CD14-positive monocyte (primary cell): ENCODE data around the gene CNTN2. TPM values are rescaled to one million over a fixed set of nuclear protein-coding genes. Genes with fewer than 3 reads are reported as not detected.

Experiments
- DNase-seq, 3 donors: peaks; one replicate each; pipeline ENCODE4 v3.0.0-alpha.2; 2011 to 2022
- H2AFZ ChIP-seq: 2 replicates; pipeline ENCODE4 v1.6.0; 2012; ENCODE audit warnings: mild to moderate bottlenecking, low read depth, low read length, inconsistent platforms; ENCODE audit not compliant: insufficient read depth, poor library complexity, severe bottlenecking
- H3K27ac ChIP-seq, 2 donors: 1 replicate in 1 of 2; 2 replicates in 1 of 2; pipeline ENCODE4 v1.5.1; 2012 to 2013; ENCODE audit warnings: low read length in 2 of 2, control low read depth in 1 of 2, inconsistent platforms in 1 of 2, low read depth in 1 of 2, mild to moderate bottlenecking in 1 of 2
- H3K27me3 ChIP-seq, 2 donors: one replicate each; pipeline versions ENCODE4 v1.6.0 to v1.6.1; 2011 to 2013; ENCODE audit warnings: low read length in 2 of 2; ENCODE audit not compliant: control insufficient read depth in 2 of 2, insufficient read depth in 2 of 2
- H3K36me3 ChIP-seq, 2 donors: replicated peaks in 1 of 2; 1 replicate in 1 of 2; 2 replicates in 1 of 2; pipeline versions ENCODE4 v1.5.1 to v1.6.1; 2012 to 2013; ENCODE audit warnings: low read length in 2 of 2, control low read depth in 1 of 2, inconsistent platforms in 1 of 2, mild to moderate bottlenecking in 1 of 2; ENCODE audit not compliant: insufficient read depth in 2 of 2, control insufficient read depth in 1 of 2
- H3K4me1 ChIP-seq, 2 donors: 1 replicate in 1 of 2; 2 replicates in 1 of 2; pipeline versions ENCODE4 v1.5.1 to v1.6.1; 2012 to 2013; ENCODE audit warnings: low read length in 2 of 2, control low read depth in 1 of 2, inconsistent platforms in 1 of 2, mild to moderate bottlenecking in 1 of 2, moderate library complexity in 1 of 2; ENCODE audit not compliant: insufficient read depth in 2 of 2, control insufficient read depth in 1 of 2
- H3K4me2 ChIP-seq: replicated peaks from 2 replicates; pipeline ENCODE3; 2012; ENCODE audit warnings: low read length, moderate library complexity, mild to moderate bottlenecking; ENCODE audit not compliant: poor library complexity, severe bottlenecking; ENCODE audit errors: extremely low read depth
- H3K4me3 ChIP-seq, 3 experiments: fragments of 200-600 bp in 1 of 3; sonication (generic) in 1 of 3; replicated peaks in 1 of 3; 1 replicate in 2 of 3; 2 replicates in 1 of 3; pipeline ENCODE4 v1.5.1; 2011 to 2013; ENCODE audit warnings: low read length in 3 of 3, mild to moderate bottlenecking in 3 of 3, control low read depth in 2 of 3, low read depth in 2 of 3, inconsistent platforms in 1 of 3, moderate library complexity in 1 of 3
- H3K79me2 ChIP-seq: 2 replicates; pipeline ENCODE4 v1.6.0; 2012; ENCODE audit warnings: mild to moderate bottlenecking, control low read depth, inconsistent platforms, low read length, moderate library complexity; ENCODE audit not compliant: insufficient read depth
- H3K9ac ChIP-seq: 2 replicates; pipeline ENCODE4 v1.6.0; 2017; ENCODE audit warnings: low read length, mild to moderate bottlenecking; ENCODE audit not compliant: insufficient read depth, poor library complexity, severe bottlenecking
- H3K9me3 ChIP-seq, 2 donors: replicated peaks in 1 of 2; 1 replicate in 1 of 2; 2 replicates in 1 of 2; pipeline versions ENCODE4 v1.5.1 to v1.6.1; 2012 to 2013; ENCODE audit warnings: low read length in 2 of 2, control low read depth in 1 of 2; ENCODE audit not compliant: control insufficient read depth in 1 of 2, insufficient read depth in 1 of 2
- H4K20me1 ChIP-seq: 2 replicates; pipeline ENCODE4 v1.6.0; 2012; ENCODE audit warnings: mild to moderate bottlenecking, low read length, control low read depth, moderate library complexity; ENCODE audit not compliant: insufficient read depth
- H3K27ac Mint-ChIP-seq, 7 donors: one replicate each; pipeline ENCODE4 v1.8.0; 2020; ENCODE audit warnings: mild to moderate bottlenecking in 7 of 7, mixed read lengths in 7 of 7, moderate library complexity in 6 of 7, inconsistent platforms in 2 of 7
- H3K27me3 Mint-ChIP-seq, 3 donors: one replicate each; pipeline ENCODE4 v1.8.0; 2021 to 2022; ENCODE audit warnings: low read depth in 3 of 3, mild to moderate bottlenecking in 3 of 3, mixed read lengths in 3 of 3, moderate library complexity in 3 of 3, inconsistent platforms in 1 of 3
- H3K36me3 Mint-ChIP-seq, 2 donors: one replicate each; pipeline ENCODE4 v1.8.0; 2020; ENCODE audit warnings: mixed read lengths in 2 of 2, inconsistent platforms in 1 of 2, mild to moderate bottlenecking in 1 of 2
- H3K4me1 Mint-ChIP-seq: one replicate; pipeline ENCODE4 v1.8.0; 2020; ENCODE audit warnings: mild to moderate bottlenecking, mixed read lengths
- H3K4me3 Mint-ChIP-seq, 2 donors: one replicate each; pipeline ENCODE4 v1.8.0; 2020; ENCODE audit warnings: mild to moderate bottlenecking in 2 of 2, mixed read lengths in 2 of 2, moderate library complexity in 1 of 2
- H3K9me3 Mint-ChIP-seq, 7 donors: one replicate each; pipeline ENCODE4 v1.8.0; 2020 to 2022; ENCODE audit warnings: mixed read lengths in 7 of 7, mild to moderate bottlenecking in 6 of 7, moderate library complexity in 6 of 7, inconsistent platforms in 2 of 7
- WGBS: methylation state at CpG from one replicate; pipeline ENCODE4 v1.1.5; 2013; ENCODE audit warnings: missing lambda C conversion rate; ENCODE audit not compliant: insufficient coverage; 5-methylcytosine and 5-hydroxymethylcytosine counted together
- intact Hi-C, 2 donors: fragments of 100-400 bp; cut with micrococcal nuclease; formaldehyde crosslinking; loops; one replicate each; pipeline versions ENCODE4 v1.15.0 to v1.15.1; 2023
- polyA plus RNA-seq, 3 donors: library from polyadenylated mRNA; depleted of rRNA in 1 of 3; unstranded in 2 of 3; stranded (reverse) in 1 of 3; fragments of 300-500 nt in 2 of 3; fragments of >200 nt in 1 of 3; fragmentation: Illumina TruSeq in 2 of 3; gene quantifications; 1 replicate in 2 of 3; 2 replicates in 1 of 3; pipeline ENCODE4 v1.2.3, GENCODE V29; 2012 to 2021
- TF ChIP-seq, protein P1 (sequence below): fragments of 200-600 bp; IDR thresholded peaks from one replicate; pipeline ENCODE4 v1.8.0; 2022; ENCODE audit warnings: antibody characterized with exemption, mild to moderate bottlenecking

CNTN2 gene
- polyA plus RNA-seq, 3 donors = not detected

DNA sequence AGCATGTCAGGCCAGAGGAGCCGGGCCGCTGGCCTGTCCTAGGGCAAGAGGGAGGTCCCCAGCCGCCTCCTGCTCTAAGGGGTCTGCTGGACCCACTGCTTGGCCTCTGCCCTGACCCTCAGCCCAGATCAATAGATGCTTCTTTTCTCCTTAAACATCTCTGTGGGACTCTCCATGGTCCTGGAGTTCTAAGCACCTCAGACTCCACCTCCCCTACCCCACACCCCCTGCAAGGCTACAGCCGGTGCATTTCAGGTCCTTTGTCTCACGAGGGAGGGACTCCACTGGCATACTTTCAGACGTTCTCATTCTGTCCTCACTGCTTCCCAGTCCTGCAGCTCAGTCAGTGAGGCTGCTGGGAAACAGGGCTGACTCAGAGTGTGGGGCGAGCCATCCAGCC is 11.0 kb downstream of the CNTN2 start:
- Histone ChIP-seq H3K9ac (no peak overlapping the region), H3K4me3 (no peak overlapping the region), H2AFZ (no peak overlapping the region), H3K79me2 (no peaks in the 10 kb centered on the region), H3K27me3 (no peaks in the 10 kb centered on the region), H3K27ac (no peak overlapping the region), H4K20me1 (no peaks in the 10 kb centered on the region), H3K36me3 (no peaks in the 10 kb centered on the region), H3K4me1 (no peaks in the 10 kb centered on the region), H3K4me2 (no peak overlapping the region), H3K9me3 (no peaks in the 10 kb centered on the region)
- intact Hi-C loops = no loop called here
- no peaks in the 10 kb centered on the region for H3K4me1 Mint-ChIP-seq
- 84% methylated on average over 7 of the region's 7 CpGs for WGBS
- TF ChIP-seq, protein P1, sequence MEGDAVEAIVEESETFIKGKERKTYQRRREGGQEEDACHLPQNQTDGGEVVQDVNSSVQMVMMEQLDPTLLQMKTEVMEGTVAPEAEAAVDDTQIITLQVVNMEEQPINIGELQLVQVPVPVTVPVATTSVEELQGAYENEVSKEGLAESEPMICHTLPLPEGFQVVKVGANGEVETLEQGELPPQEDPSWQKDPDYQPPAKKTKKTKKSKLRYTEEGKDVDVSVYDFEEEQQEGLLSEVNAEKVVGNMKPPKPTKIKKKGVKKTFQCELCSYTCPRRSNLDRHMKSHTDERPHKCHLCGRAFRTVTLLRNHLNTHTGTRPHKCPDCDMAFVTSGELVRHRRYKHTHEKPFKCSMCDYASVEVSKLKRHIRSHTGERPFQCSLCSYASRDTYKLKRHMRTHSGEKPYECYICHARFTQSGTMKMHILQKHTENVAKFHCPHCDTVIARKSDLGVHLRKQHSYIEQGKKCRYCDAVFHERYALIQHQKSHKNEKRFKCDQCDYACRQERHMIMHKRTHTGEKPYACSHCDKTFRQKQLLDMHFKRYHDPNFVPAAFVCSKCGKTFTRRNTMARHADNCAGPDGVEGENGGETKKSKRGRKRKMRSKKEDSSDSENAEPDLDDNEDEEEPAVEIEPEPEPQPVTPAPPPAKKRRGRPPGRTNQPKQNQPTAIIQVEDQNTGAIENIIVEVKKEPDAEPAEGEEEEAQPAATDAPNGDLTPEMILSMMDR = no peak
- no peaks in the 10 kb centered on the region for H3K36me3 Mint-ChIP-seq
- peak overlapping the region in 1 of 7 donors; percentile 18 for H3K27ac Mint-ChIP-seq
- no peak overlapping the region for H3K4me3 Mint-ChIP-seq
- DNase-seq = no peak
- peaks cover 3 to 10% (median 4%) of the 10 kb centered on the region in 3 donors for H3K27me3 Mint-ChIP-seq
- H3K9me3 Mint-ChIP-seq = no peaks in the 10 kb centered on the region

DNA sequence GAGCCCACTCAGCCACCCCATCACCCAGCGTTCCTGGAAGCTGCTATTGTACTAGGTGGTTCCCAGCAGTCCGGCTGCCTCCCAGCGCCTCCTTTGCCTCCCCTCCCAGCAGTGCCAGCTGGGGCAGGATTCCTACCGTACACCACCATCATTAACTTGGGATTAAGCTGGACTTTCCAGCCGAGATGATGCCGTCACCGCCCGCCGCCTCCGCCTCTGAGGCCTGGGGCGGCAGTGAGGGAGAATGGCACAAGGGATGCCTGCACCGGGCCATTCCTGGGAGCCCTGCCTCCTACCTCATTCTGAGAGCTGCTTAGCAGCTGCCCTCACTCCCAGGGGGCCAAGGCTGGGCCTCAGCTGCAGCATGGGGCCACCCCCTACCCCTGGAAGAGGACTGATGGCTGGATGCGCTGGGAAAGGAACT is 13.2 kb downstream of the CNTN2 start:
- no peak overlapping the region for H3K27ac Mint-ChIP-seq
- no peak overlapping the region for H3K4me2 ChIP-seq
- no peaks in the 10 kb centered on the region for H3K36me3 ChIP-seq
- H3K9ac ChIP-seq = no peak overlapping the region
- no peaks in the 10 kb centered on the region for H3K27me3 ChIP-seq
- DNase-seq = no peak
- intact Hi-C loops = no loop called here
- H3K4me1 Mint-ChIP-seq = no peaks in the 10 kb centered on the region
- WGBS = 92% methylated on average over 9 of the region's 13 CpGs
- no peaks in the 10 kb centered on the region for H3K4me1 ChIP-seq
- no peaks in the 10 kb centered on the region for H3K9me3 Mint-ChIP-seq
- H3K36me3 Mint-ChIP-seq = no peaks in the 10 kb centered on the region
- H3K4me3 ChIP-seq = no peak overlapping the region
- H4K20me1 ChIP-seq = no peaks in the 10 kb centered on the region
- TF ChIP-seq, protein P1 = no peak
- H3K27ac ChIP-seq = no peak overlapping the region
- H2AFZ ChIP-seq = no peak overlapping the region
- H3K4me3 Mint-ChIP-seq = no peak overlapping the region
- no peaks in the 10 kb centered on the region for H3K9me3 ChIP-seq
- H3K79me2 ChIP-seq = no peaks in the 10 kb centered on the region
- peaks cover 3 to 10% (median 4%) of the 10 kb centered on the region in 3 donors for H3K27me3 Mint-ChIP-seq
